Thyroid gland (tissue), 4 donors: Measurements from ENCODE around the gene PLA2G12B. TPM values are rescaled to one million over a fixed set of nuclear protein-coding genes. Genes with fewer than 3 reads are reported as not detected.
"Not testable (repeated sequence)": the region's sequence is repeated elsewhere in the genome, so short reads cannot be mapped to it uniquely, and the experiment has no call there.

ENCODE experiments used
- DNase-seq, 2 donors: peaks; one replicate each; pipeline ENCODE4 v3.0.0-alpha.2; 2019
- H3K27ac ChIP-seq, 3 donors: fragments of 200-600 bp; sonication (generic); 1 replicate in 2 of 3; 2 replicates in 1 of 3; pipeline ENCODE4 v1.5.1; 2016 to 2019; ENCODE audit warnings: mild to moderate bottlenecking in 1 of 3, moderate library complexity in 1 of 3
- H3K27me3 ChIP-seq: fragments of 200-600 bp; sonication (generic); one replicate; pipeline ENCODE4 v1.5.1; 2019
- H3K36me3 ChIP-seq, 2 donors: fragments of 200-600 bp; sonication (generic); one replicate each; pipeline ENCODE4 v1.5.1; 2016 to 2019
- H3K4me1 ChIP-seq, 2 donors: fragments of 200-600 bp; sonication (generic); one replicate each; pipeline ENCODE4 v1.5.1; 2017 to 2019
- H3K4me3 ChIP-seq, 3 donors: fragments of 200-600 bp; sonication (generic); replicated peaks in 1 of 3; 1 replicate in 2 of 3; 2 replicates in 1 of 3; pipeline ENCODE4 v1.5.1; 2016; ENCODE audit warnings: mild to moderate bottlenecking in 1 of 3
- H3K9me3 ChIP-seq: fragments of 200-600 bp; sonication (generic); one replicate; pipeline ENCODE4 v1.5.1; 2017
- POLR2A ChIP-seq, 2 donors: fragments of 450-650 bp; IDR thresholded peaks; one replicate each; pipeline ENCODE4 v1.6.1; 2017; ENCODE audit warnings: antibody characterized with exemption in 2 of 2, mild to moderate bottlenecking in 2 of 2, moderate library complexity in 1 of 2
- WGBS, 2 donors: methylation state at CpG; one replicate each; pipeline ENCODE4 v1.1.5; 2017; 5-methylcytosine and 5-hydroxymethylcytosine counted together
- intact Hi-C: fragments of 100-400 bp; cut with DNase I; formaldehyde crosslinking; loops from one replicate; pipeline ENCODE4 v1.15.1; 2023
- total RNA-seq, 4 donors: library from RNA; depleted of rRNA; stranded (reverse); fragments of >200 nt; gene quantifications; one replicate each; pipeline ENCODE4 v1.2.3, GENCODE V29; 2016
- TF ChIP-seq, protein P1 (sequence below), 6 experiments: fragments of 200-600 bp in 3 of 6; fragments of 450-650 bp in 3 of 6; sonication (generic) in 3 of 6; IDR thresholded peaks; one replicate each; pipeline ENCODE4 v1.5.1; 2016 to 2019; ENCODE audit warnings: antibody characterized with exemption in 6 of 6, mild to moderate bottlenecking in 2 of 6, inconsistent platforms in 1 of 6, moderate library complexity in 1 of 6

Gene PLA2G12B
- total RNA-seq, 4 donors from 2014 or later, result not detected

- Histone ChIP-seq H3K36me3 (no peaks in the 10 kb centered on the region), H3K27me3 (no peaks in the 10 kb centered on the region), H3K4me1 (no peaks in the 10 kb centered on the region), H3K4me3 (no peak overlapping the region), H3K27ac (no peak overlapping the region), H3K9me3 (no peaks in the 10 kb centered on the region)
- intact Hi-C loops, result no loop called here
- DNase-seq, result no peak
- TF ChIP-seq POLR2A (IDR thresholded peaks at IDR 0.05), result no peak
- TF ChIP-seq, protein P1, sequence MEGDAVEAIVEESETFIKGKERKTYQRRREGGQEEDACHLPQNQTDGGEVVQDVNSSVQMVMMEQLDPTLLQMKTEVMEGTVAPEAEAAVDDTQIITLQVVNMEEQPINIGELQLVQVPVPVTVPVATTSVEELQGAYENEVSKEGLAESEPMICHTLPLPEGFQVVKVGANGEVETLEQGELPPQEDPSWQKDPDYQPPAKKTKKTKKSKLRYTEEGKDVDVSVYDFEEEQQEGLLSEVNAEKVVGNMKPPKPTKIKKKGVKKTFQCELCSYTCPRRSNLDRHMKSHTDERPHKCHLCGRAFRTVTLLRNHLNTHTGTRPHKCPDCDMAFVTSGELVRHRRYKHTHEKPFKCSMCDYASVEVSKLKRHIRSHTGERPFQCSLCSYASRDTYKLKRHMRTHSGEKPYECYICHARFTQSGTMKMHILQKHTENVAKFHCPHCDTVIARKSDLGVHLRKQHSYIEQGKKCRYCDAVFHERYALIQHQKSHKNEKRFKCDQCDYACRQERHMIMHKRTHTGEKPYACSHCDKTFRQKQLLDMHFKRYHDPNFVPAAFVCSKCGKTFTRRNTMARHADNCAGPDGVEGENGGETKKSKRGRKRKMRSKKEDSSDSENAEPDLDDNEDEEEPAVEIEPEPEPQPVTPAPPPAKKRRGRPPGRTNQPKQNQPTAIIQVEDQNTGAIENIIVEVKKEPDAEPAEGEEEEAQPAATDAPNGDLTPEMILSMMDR (IDR thresholded peaks at IDR 0.05), result no peak
- 87 to 92% methylated on average over 2 of the region's 2 CpGs for WGBS, 2 donors
These were observed 42.8 kb downstream of the PLA2G12B start for GRCh38 chr10:72911758-72912157.

GRCh38 chr10:72910705-72911104, 43.9 kb downstream of the PLA2G12B start:
- no peak for DNase-seq
- Histone ChIP-seq H3K9me3 (no peaks in the 10 kb centered on the region), H3K36me3 (no peaks in the 10 kb centered on the region), H3K27me3 (no peaks in the 10 kb centered on the region), H3K4me3 (no peak overlapping the region), H3K4me1 (no peaks in the 10 kb centered on the region), H3K27ac (no peak overlapping the region)
- intact Hi-C loops, result no loop called here
- no peak for TF ChIP-seq POLR2A (IDR thresholded peaks at IDR 0.05)
- TF ChIP-seq, protein P1 (IDR thresholded peaks at IDR 0.05), result no peak

GRCh38 chr10:72906446-72906845, 48.2 kb downstream of the PLA2G12B start:
- Histone ChIP-seq H3K36me3 (no peaks in the 10 kb centered on the region), H3K4me1 (no peaks in the 10 kb centered on the region), H3K27ac (no peak overlapping the region), H3K4me3 (no peak overlapping the region), H3K9me3 (no peaks in the 10 kb centered on the region), H3K27me3 (no peaks in the 10 kb centered on the region)
- no peak for DNase-seq
- TF ChIP-seq, protein P1 (IDR thresholded peaks at IDR 0.05), result no peak
- TF ChIP-seq POLR2A (IDR thresholded peaks at IDR 0.05), result no peak
- intact Hi-C loops, result no loop called here
- WGBS, 2 donors, result 93 to 94% methylated on average over 6 of the region's 6 CpGs

- H3K27ac ChIP-seq, result no peak overlapping the region
- 87 to 88% methylated on average over 3 of the region's 3 CpGs for WGBS, 2 donors
- no peaks in the 10 kb centered on the region for H3K9me3 ChIP-seq
- intact Hi-C loops, result no loop called here
- no peaks in the 10 kb centered on the region for H3K27me3 ChIP-seq
- DNase-seq, result no peak
- H3K4me1 ChIP-seq, result no peaks in the 10 kb centered on the region
- no peak overlapping the region for H3K4me3 ChIP-seq
- TF ChIP-seq, protein P1 (IDR thresholded peaks at IDR 0.05), result no peak
- TF ChIP-seq POLR2A (IDR thresholded peaks at IDR 0.05), result no peak
- no peaks in the 10 kb centered on the region for H3K36me3 ChIP-seq
These were observed 49.8 kb downstream of the PLA2G12B start for GRCh38 chr10:72904806-72905205.

GRCh38 chr10:72903941-72904446, 50.6 kb downstream of the PLA2G12B start:
- DNase-seq, H3K4me1 ChIP-seq, H3K27me3 ChIP-seq, H3K9me3 ChIP-seq, H3K4me3 ChIP-seq, H3K36me3 ChIP-seq, intact Hi-C loops, H3K27ac ChIP-seq: not testable (repeated sequence)
- WGBS, 2 donors, result 93 to 94% methylated on average over 15 of the region's 15 CpGs

DNA sequence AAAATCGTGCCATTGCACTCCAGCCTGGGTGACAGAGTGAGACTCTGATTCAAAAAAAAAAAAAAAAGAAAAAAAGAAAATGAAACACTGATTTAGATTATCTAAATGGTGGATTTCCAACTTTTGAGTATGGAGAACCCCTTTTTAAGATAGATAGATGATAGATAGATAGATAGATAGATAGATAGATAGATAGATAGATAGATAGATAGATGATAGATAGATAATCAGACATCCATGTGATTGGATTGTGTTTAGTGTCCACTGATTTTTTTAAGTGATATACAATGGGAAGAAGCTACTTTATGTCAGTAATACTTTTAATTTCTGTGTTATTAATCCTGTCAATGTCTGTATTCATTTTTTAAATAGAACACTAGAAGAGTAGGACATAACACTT, 55.1 kb downstream of the PLA2G12B start:
- WGBS, 2 donors, result 87 to 88% methylated on average over 1 of the region's 1 CpG
- intact Hi-C loops, result no loop called here
- DNase-seq, result no peak

More for the DNA sequence above, 55.1 kb downstream of the PLA2G12B start:
- H3K27ac ChIP-seq, result no peak overlapping the region
- H3K36me3 ChIP-seq, result no peaks in the 10 kb centered on the region
- no peak overlapping the region for H3K4me3 ChIP-seq
- H3K4me1 ChIP-seq, result no peaks in the 10 kb centered on the region
- no peaks in the 10 kb centered on the region for H3K9me3 ChIP-seq
- no peak for TF ChIP-seq POLR2A (IDR thresholded peaks at IDR 0.05)
- TF ChIP-seq, protein P1 (IDR thresholded peaks at IDR 0.05), result no peak
- no peaks in the 10 kb centered on the region for H3K27me3 ChIP-seq
